CD4-positive, alpha-beta T cell (primary cell): Measurements from ENCODE around the gene CNTN2. TPM values are rescaled to one million over a fixed set of nuclear protein-coding genes. Genes with fewer than 3 reads are reported as not detected.

Experiments
- ATAC-seq: fragments of 200-7000 bp; cut with Tn5 transposase; one replicate; pipeline ENCODE4 v1.10.0; 2022; ENCODE audit warnings: mild to moderate bottlenecking; ENCODE audit not compliant: poor library complexity
- CTCF ChIA-PET: fragments of 350-600 bp; sonication (Branson Sonifier 250); formaldehyde crosslinking; loops from one replicate; lab custom pipeline; 2021; ENCODE audit warnings: antibody characterized with exemption, inconsistent platforms; lab: Charles Lee
- POLR2A ChIA-PET: fragments of 350-600 bp; sonication (Branson Sonifier 250); formaldehyde crosslinking; loops from one replicate; lab custom pipeline; 2021; ENCODE audit warnings: antibody characterized with exemption, inconsistent platforms; lab: Charles Lee
- DNase-seq, 14 experiments: peaks; one replicate each; pipeline ENCODE4 v3.0.0-alpha.2; 2013 to 2020; ENCODE audit warnings: mixed read lengths in 2 of 14
- H3K27ac ChIP-seq, 2 donors: one replicate each; pipeline versions ENCODE4 v1.5.1 to v1.7.0; 2013; ENCODE audit warnings: low read length in 2 of 2, low read depth in 1 of 2, mild to moderate bottlenecking in 1 of 2
- H3K27me3 ChIP-seq, 2 experiments: 1 replicate in 1 of 2; 2 replicates in 1 of 2; pipeline versions ENCODE4 v1.6.1 to v1.7.0; 2013; ENCODE audit warnings: low read length in 2 of 2, control low read depth in 1 of 2, mild to moderate bottlenecking in 1 of 2, moderate library complexity in 1 of 2; ENCODE audit not compliant: insufficient read depth in 2 of 2, control insufficient read depth in 1 of 2
- H3K36me3 ChIP-seq: one replicate; pipeline ENCODE4 v1.6.1; 2013; ENCODE audit warnings: low read length, control low read depth; ENCODE audit not compliant: insufficient read depth
- H3K4me1 ChIP-seq: one replicate; pipeline ENCODE4 v1.6.1; 2013; ENCODE audit warnings: low read length, control low read depth; ENCODE audit not compliant: insufficient read depth
- H3K4me3 ChIP-seq: one replicate; pipeline ENCODE4 v1.5.1; 2013; ENCODE audit warnings: mild to moderate bottlenecking, low read length, moderate library complexity
- H3K9me3 ChIP-seq, 2 experiments: 1 replicate in 1 of 2; 2 replicates in 1 of 2; pipeline versions ENCODE4 v1.6.1 to v1.7.0; 2013; ENCODE audit warnings: low read length in 2 of 2, mild to moderate bottlenecking in 2 of 2, control low read depth in 1 of 2, moderate library complexity in 1 of 2; ENCODE audit not compliant: control insufficient read depth in 1 of 2, insufficient read depth in 1 of 2
- H3K27ac Mint-ChIP-seq: one replicate; pipeline ENCODE4 v1.8.0; 2020; ENCODE audit warnings: mixed read lengths
- H3K27me3 Mint-ChIP-seq: one replicate; pipeline ENCODE4 v1.8.0; 2021; ENCODE audit warnings: mixed read lengths
- H3K36me3 Mint-ChIP-seq: one replicate; pipeline ENCODE4 v1.8.0; 2021; ENCODE audit warnings: low read depth, mixed read lengths
- H3K4me1 Mint-ChIP-seq: one replicate; pipeline ENCODE4 v1.8.0; 2021; ENCODE audit warnings: low read depth, mixed read lengths
- H3K4me3 Mint-ChIP-seq: one replicate; pipeline ENCODE4 v1.8.0; 2020; ENCODE audit warnings: mild to moderate bottlenecking, mixed read lengths
- H3K9me3 Mint-ChIP-seq: one replicate; pipeline ENCODE4 v1.8.0; 2020; ENCODE audit warnings: mixed read lengths
- CTCF ChIP-seq: fragments of 200-600 bp; IDR thresholded peaks from one replicate; pipeline ENCODE4 v1.8.0; 2022; ENCODE audit warnings: antibody characterized with exemption, mild to moderate bottlenecking
- intact Hi-C, 2 experiments: fragments of 100-400 bp; cut with DNase I in 1 of 2; cut with micrococcal nuclease in 1 of 2; formaldehyde crosslinking; loops; one replicate each; pipeline versions ENCODE4 v1.15.1 to v1.9.0; 2023 to 2025; cut with DNase I, micrococcal nuclease
- polyA plus RNA-seq, 2 donors: library from polyadenylated mRNA; unstranded; fragments of 120-200 nt; gene quantifications; one replicate each; pipeline ENCODE4 v1.2.1, GENCODE V29; 2013
- total RNA-seq, 174 experiments: library from RNA in 2 of 174; stranded (reverse) in 2 of 174; gene quantifications; one replicate each; pipeline ENCODE4 v1.2.3 and lab custom pipeline; 2021 to 2026

Gene CNTN2
- not detected for total RNA-seq
- polyA plus RNA-seq (2013, experiment 1 of 2) = 0.05 TPM
- 0.10 TPM for polyA plus RNA-seq (2013, experiment 2 of 2)
- total RNA-seq (lab: John Stamatoyannopoulos, UW) = 0 to 0.20 (median 0) reads per million in 172 experiments

- Histone ChIP-seq H3K36me3 (no peaks in the 10 kb centered on the region), H3K27me3 (peaks cover 19 to 29% of the 10 kb centered on the region in 2 experiments), H3K4me1 (no peaks in the 10 kb centered on the region), H3K4me3 (no peak within 1 kb of the TSS), H3K9me3 (peaks cover 0 to 7% of the 10 kb centered on the region in 2 experiments), H3K27ac (no peak within 1 kb of the TSS)
- H3K4me1 Mint-ChIP-seq = no peaks in the 10 kb centered on the region
- no peak for ATAC-seq
- no peak for DNase-seq
- H3K27ac Mint-ChIP-seq = no peak within 1 kb of the TSS
- intact Hi-C loops = no loop called here
- POLR2A ChIA-PET = no interaction called here
- CTCF ChIA-PET = no interaction called here
- H3K9me3 Mint-ChIP-seq = no peaks in the 10 kb centered on the region
- H3K27me3 Mint-ChIP-seq = peaks cover 78% of the 10 kb centered on the region
- H3K36me3 Mint-ChIP-seq = no peaks in the 10 kb centered on the region
- H3K4me3 Mint-ChIP-seq = no peak within 1 kb of the TSS
- no peak for TF ChIP-seq CTCF
Measured at GRCh38 chr1:205042911-205043806, at the start of gene CNTN2. Gene CNTN2 (plus strand): TSS chr1:205043212. CDS start chr1:205053186, 9,974 bp downstream.

GRCh38 chr1:204994086-204994862 lies 48.7 kb upstream of the CNTN2 start:
- DNase-seq = no peak
- no peaks in the 10 kb centered on the region for H3K27me3 Mint-ChIP-seq
- no peak for TF ChIP-seq CTCF
- ChIA-PET POLR2A (no interaction called here), CTCF (interaction anchor here (1.1 kb wide), 1 partner anchor 68 kb away, joined by 3 read pairs; no protein-coding TSS in a partner anchor)
- H3K4me3 Mint-ChIP-seq = no peak overlapping the region
- Histone ChIP-seq H3K36me3 (no peaks in the 10 kb centered on the region), H3K4me3 (no peak overlapping the region), H3K9me3 (no peaks in the 10 kb centered on the region), H3K27me3 (peaks cover 0 to 2% of the 10 kb centered on the region in 2 experiments), H3K4me1 (peaks cover 11% of the 10 kb centered on the region), H3K27ac (no peak overlapping the region)
- H3K4me1 Mint-ChIP-seq = peaks cover 16% of the 10 kb centered on the region
- ATAC-seq = no peak
- H3K27ac Mint-ChIP-seq = no peak overlapping the region
- no peaks in the 10 kb centered on the region for H3K9me3 Mint-ChIP-seq
- H3K36me3 Mint-ChIP-seq = no peaks in the 10 kb centered on the region
- intact Hi-C loops = no loop called here

- Histone ChIP-seq H3K27me3 (peaks cover 0 to 6% of the 10 kb centered on the region in 2 experiments), H3K4me1 (peaks cover 8% of the 10 kb centered on the region), H3K36me3 (no peaks in the 10 kb centered on the region), H3K27ac (no peak overlapping the region), H3K9me3 (no peaks in the 10 kb centered on the region), H3K4me3 (no peak overlapping the region)
- DNase-seq = no peak
- Mint-ChIP-seq H3K9me3 (no peaks in the 10 kb centered on the region), H3K27me3 (no peaks in the 10 kb centered on the region), H3K4me1 (peaks cover 13% of the 10 kb centered on the region), H3K27ac (no peak overlapping the region), H3K4me3 (no peak overlapping the region), H3K36me3 (no peaks in the 10 kb centered on the region)
- POLR2A ChIA-PET = no interaction called here
- no peak for ATAC-seq
- TF ChIP-seq CTCF = no peak
- intact Hi-C loops = no loop called here
- CTCF ChIA-PET = no interaction called here
Measured at GRCh38 chr1:204996981-204997380, 46.0 kb upstream of the CNTN2 start.
